A549 (cell line): ENCODE measurements around the gene HDAC7.

Experiments
- BCL3 ChIP-seq: fragments of >200 bp; sonication (Bioruptor Twin); formaldehyde crosslinking; IDR thresholded peaks from 3 replicates; pipeline ENCODE4 v1.6.1; 2016
- CTCF ChIP-seq: fragments of >200 bp; sonication (Bioruptor Twin); formaldehyde crosslinking; IDR thresholded peaks from 3 replicates; pipeline ENCODE4 v1.5.1; 2016
- EP300 ChIP-seq, 2 experiments: fragments of >200 bp; sonication (Bioruptor Twin); formaldehyde crosslinking; IDR thresholded peaks; 2 replicates in 1 of 2; 3 replicates in 1 of 2; pipeline ENCODE4 v1.6.1; 2016 to 2017
- ESRRA ChIP-seq: fragments of 150-350 bp; IDR thresholded peaks from 2 replicates; pipeline ENCODE4 v1.6.1; 2014; ENCODE audit warnings: mild to moderate bottlenecking, low read length, borderline replicate concordance
- HES2 ChIP-seq: fragments of >200 bp; sonication (Bioruptor Twin); formaldehyde crosslinking; IDR thresholded peaks from 2 replicates; pipeline ENCODE4 v1.6.1; 2016
- NFE2L2 ChIP-seq: fragments of 150-350 bp; conservative IDR thresholded peaks from 2 replicates; pipeline ENCODE4 v1.6.1; 2014; ENCODE audit warnings: low read length
- POLR2A ChIP-seq: IDR thresholded peaks from 2 replicates; pipeline ENCODE4 v1.6.1; 2012; ENCODE audit warnings: mild to moderate bottlenecking, low read length
- ZFP36 ChIP-seq: fragments of 450-650 bp; IDR thresholded peaks from 2 replicates; pipeline ENCODE4 v1.6.1; 2014; ENCODE audit warnings: borderline replicate concordance; ENCODE audit not compliant: partially characterized antibody

- no peak for TF ChIP-seq CTCF
- TF ChIP-seq POLR2A, result no peak
- no peak for TF ChIP-seq BCL3
- no peak for TF ChIP-seq HES2
- no peak for TF ChIP-seq NFE2L2
- TF ChIP-seq ZFP36, result no peak
- no peak for TF ChIP-seq EP300 (IDR thresholded peaks at IDR 0.05)
- no peak for TF ChIP-seq ESRRA
Observed at GRCh38 chr12:47746073-47746472, 73.6 kb downstream of the HDAC7 start.
